GM23338 (cell line): ENCODE measurements around the gene DAPK1. TPM values are rescaled to one million over a fixed set of nuclear protein-coding genes. Genes with fewer than 3 reads are reported as not detected.

Experiments used
- ATAC-seq: fragments of 200-7000 bp; cut with Tn5 transposase; 3 replicates; pipeline ENCODE4 v1.9.1; 2020
- DNase-seq: peaks from one replicate; pipeline ENCODE4 v3.0.0-alpha.2; 2015; ENCODE audit warnings: low spot score
- H2AFZ ChIP-seq: fragments of 200-600 bp; sonication (generic); 2 replicates; pipeline ENCODE4 v1.8.0; 2016; ENCODE audit warnings: antibody characterized with exemption, mild to moderate bottlenecking, moderate library complexity
- H3F3A ChIP-seq: fragments of 200-600 bp; sonication (generic); replicated peaks from 2 replicates; pipeline ENCODE4 v1.8.0; 2017; ENCODE audit warnings: antibody characterized with exemption, mixed run types, low read depth
- H3K27ac ChIP-seq: fragments of 200-600 bp; sonication (generic); 2 replicates; pipeline ENCODE4 v1.6.1; 2016; ENCODE audit warnings: low read depth
- H3K27me3 ChIP-seq: fragments of 200-600 bp; sonication (generic); 2 replicates; pipeline ENCODE4 v1.8.0; 2016; ENCODE audit warnings: mild to moderate bottlenecking, mixed run types, moderate library complexity; ENCODE audit not compliant: insufficient read depth
- H3K36me3 ChIP-seq: fragments of 200-600 bp; sonication (generic); 2 replicates; pipeline ENCODE4 v1.8.0; 2016; ENCODE audit warnings: mild to moderate bottlenecking; ENCODE audit not compliant: insufficient read depth
- H3K4me1 ChIP-seq: fragments of 200-600 bp; sonication (generic); 2 replicates; pipeline ENCODE4 v1.8.0; 2016; ENCODE audit warnings: mild to moderate bottlenecking, moderate library complexity; ENCODE audit not compliant: insufficient read depth
- H3K4me2 ChIP-seq: fragments of 200-600 bp; sonication (generic); 2 replicates; pipeline ENCODE4 v1.7.1; 2017; ENCODE audit warnings: mixed run types
- H3K4me3 ChIP-seq: fragments of 200-600 bp; sonication (generic); 2 replicates; pipeline ENCODE4 v1.6.1; 2016; ENCODE audit warnings: mixed run types
- H3K79me2 ChIP-seq: fragments of 200-600 bp; sonication (generic); replicated peaks from 2 replicates; pipeline ENCODE4 v1.8.0; 2017; ENCODE audit warnings: mild to moderate bottlenecking; ENCODE audit not compliant: insufficient read depth
- H3K9me2 ChIP-seq: fragments of 200-600 bp; sonication (generic); 2 replicates; pipeline ENCODE4 v1.8.0; 2017; ENCODE audit not compliant: insufficient read depth
- H4K20me1 ChIP-seq: fragments of 200-600 bp; sonication (generic); replicated peaks from 2 replicates; pipeline ENCODE4 v1.8.0; 2017; ENCODE audit warnings: mild to moderate bottlenecking; ENCODE audit not compliant: insufficient read depth
- H3K27ac Mint-ChIP-seq: 2 replicates; pipeline ENCODE4 v1.8.0; 2020; ENCODE audit warnings: inconsistent platforms, mild to moderate bottlenecking, moderate library complexity, mixed read lengths
- H3K27me3 Mint-ChIP-seq: 3 replicates; pipeline ENCODE4 v1.8.0; 2022; ENCODE audit warnings: low read depth, mild to moderate bottlenecking, moderate library complexity, mixed read lengths, inconsistent platforms; ENCODE audit not compliant: insufficient read depth, poor library complexity
- H3K36me3 Mint-ChIP-seq: 3 replicates; pipeline ENCODE4 v1.8.0; 2021; ENCODE audit warnings: low read depth, mild to moderate bottlenecking, inconsistent platforms, moderate library complexity, mixed read lengths
- H3K4me1 Mint-ChIP-seq: 3 replicates; pipeline ENCODE4 v1.8.0; 2020; ENCODE audit warnings: mild to moderate bottlenecking, inconsistent platforms, mixed read lengths
- H3K4me3 Mint-ChIP-seq: 3 replicates; pipeline ENCODE4 v1.8.0; 2021; ENCODE audit warnings: moderate library complexity, mild to moderate bottlenecking, inconsistent platforms, mixed read lengths
- H3K9me3 Mint-ChIP-seq: 3 replicates; pipeline ENCODE4 v1.8.0; 2020; ENCODE audit warnings: moderate library complexity, mild to moderate bottlenecking, inconsistent platforms, mixed read lengths
- ETS1 ChIP-seq: IDR thresholded peaks from 2 replicates; pipeline ENCODE4 v1.6.1; 2016; ENCODE audit warnings: antibody characterized with exemption
- EZH2phosphoT487 ChIP-seq: fragments of 200-600 bp; sonication (generic); IDR thresholded peaks from one replicate; pipeline ENCODE4 v1.8.1; 2018; ENCODE audit warnings: antibody characterized with exemption; ENCODE audit not compliant: unreplicated experiment
- JUNB ChIP-seq: IDR thresholded peaks from one replicate; pipeline ENCODE4 v1.6.1; 2016; ENCODE audit warnings: antibody characterized with exemption; ENCODE audit not compliant: unreplicated experiment
- NANOG ChIP-seq: IDR thresholded peaks from 2 replicates; pipeline ENCODE4 v1.6.1; 2016; ENCODE audit warnings: antibody characterized with exemption, borderline replicate concordance
- REST ChIP-seq: IDR thresholded peaks from one replicate; pipeline ENCODE4 v1.6.1; 2018; ENCODE audit warnings: antibody characterized with exemption; ENCODE audit not compliant: unreplicated experiment
- STAT1 ChIP-seq: IDR thresholded peaks from one replicate; pipeline ENCODE4 v1.6.1; 2016; ENCODE audit warnings: antibody characterized with exemption; ENCODE audit not compliant: unreplicated experiment
- ZNF114 ChIP-seq: fragments of 250-450 bp; sonication (Bioruptor Pico); IDR thresholded peaks from 2 replicates; pipeline ENCODE4 v1.5.0; 2020; ENCODE audit warnings: mild to moderate bottlenecking, moderate library complexity
- ZNF331 ChIP-seq: fragments of 250-450 bp; sonication (Bioruptor Pico); IDR thresholded peaks from 2 replicates; pipeline ENCODE4 v1.5.0; 2020; ENCODE audit warnings: low read depth, mild to moderate bottlenecking, moderate library complexity
- ZNF462 ChIP-seq: fragments of 250-450 bp; sonication (Bioruptor Pico); IDR thresholded peaks from 2 replicates; pipeline ENCODE4 v1.5.0; 2020; ENCODE audit warnings: mild to moderate bottlenecking, moderate library complexity
- polyA plus RNA-seq: library from polyadenylated mRNA; unstranded; fragments of >200 nt; fragmentation: Nextera tagmentation; extraction: Ambion mirVana; gene quantifications from 2 replicates; pipeline ENCODE4 v1.2.1, GENCODE V29; 2016
- total RNA-seq: library from RNA; depleted of rRNA; stranded (reverse); fragments of >200 nt; shearing (Covaris generic); gene quantifications from 2 replicates; pipeline ENCODE4 v1.2.3, GENCODE V29; 2014

Gene DAPK1
- total and polyA plus RNA-seq, 2 experiments from 2014 or later: 37.0 to 134 TPM

- no peak for ATAC-seq
- H4K20me1 ChIP-seq: no peaks in the 10 kb centered on the region
- peaks cover 25% of the 10 kb centered on the region for H3K9me3 Mint-ChIP-seq
- H3K27me3 Mint-ChIP-seq: peaks cover 21% of the 10 kb centered on the region
- H3K9me2 ChIP-seq: no peaks in the 10 kb centered on the region
- H3K27me3 ChIP-seq: no peaks in the 10 kb centered on the region
- no peak overlapping the region for H3K4me3 ChIP-seq
- no peaks in the 10 kb centered on the region for H3K79me2 ChIP-seq
- H3K4me1 Mint-ChIP-seq: no peaks in the 10 kb centered on the region; the same call in 2 of the 3 replicates
- H3K36me3 Mint-ChIP-seq: peaks cover 71% of the 10 kb centered on the region
- no peak overlapping the region for H3K4me3 Mint-ChIP-seq
- no peaks in the 10 kb centered on the region for H3K4me1 ChIP-seq
- H3K27ac ChIP-seq: no peak overlapping the region
- no peak overlapping the region for H3K27ac Mint-ChIP-seq
- no peak for DNase-seq
- H2AFZ ChIP-seq: no peak overlapping the region
- H3F3A ChIP-seq: no peaks in the 10 kb centered on the region
- peaks cover 26% of the 10 kb centered on the region for H3K36me3 ChIP-seq
- TF ChIP-seq ZNF114 (no peak), REST (no peak), EZH2phosphoT487 (no peak), NANOG (no peak), ZNF331 (CRISPR knock-in tag) (no peak), ETS1 (no peak), JUNB (no peak)
- H3K4me2 ChIP-seq: no peak overlapping the region
These were observed 173.1 kb downstream of the DAPK1 start for GRCh38 chr9:87670572-87671264.

GRCh38 chr9:87671478-87671877, 173.8 kb downstream of the DAPK1 start:
- no peaks in the 10 kb centered on the region for H3K4me1 ChIP-seq
- no peak for DNase-seq
- H3F3A ChIP-seq: no peaks in the 10 kb centered on the region
- H2AFZ ChIP-seq: no peak overlapping the region
- no peaks in the 10 kb centered on the region for H3K79me2 ChIP-seq
- peaks cover 17% of the 10 kb centered on the region for H3K9me3 Mint-ChIP-seq
- H3K4me3 Mint-ChIP-seq: no peak overlapping the region
- ATAC-seq: no peak
- H3K4me1 Mint-ChIP-seq: no peaks in the 10 kb centered on the region; the same call in 2 of the 3 replicates
- H4K20me1 ChIP-seq: peaks cover 1% of the 10 kb centered on the region; the same call in 1 of the 2 replicates
- no peak overlapping the region for H3K27ac Mint-ChIP-seq
- H3K27ac ChIP-seq: no peak overlapping the region
- peaks cover 20% of the 10 kb centered on the region for H3K36me3 ChIP-seq
- peaks cover 18% of the 10 kb centered on the region for H3K27me3 Mint-ChIP-seq
- no peaks in the 10 kb centered on the region for H3K9me2 ChIP-seq
- peaks cover 66% of the 10 kb centered on the region for H3K36me3 Mint-ChIP-seq
- no peak overlapping the region for H3K4me2 ChIP-seq
- H3K27me3 ChIP-seq: no peaks in the 10 kb centered on the region
- no peak overlapping the region for H3K4me3 ChIP-seq
- no peak for TF ChIP-seq ZNF462
- TF ChIP-seq STAT1: no peak
- no peak for TF ChIP-seq EZH2phosphoT487
